Nucleus accumbens (tissue), 56 donors: ENCODE measurements around the gene UBASH3B.

Source experiments
- DNase-seq, 56 donors: peaks; one replicate each; lab custom pipeline; 2025; lab: John Stamatoyannopoulos, UW

Gene UBASH3B

DNA sequence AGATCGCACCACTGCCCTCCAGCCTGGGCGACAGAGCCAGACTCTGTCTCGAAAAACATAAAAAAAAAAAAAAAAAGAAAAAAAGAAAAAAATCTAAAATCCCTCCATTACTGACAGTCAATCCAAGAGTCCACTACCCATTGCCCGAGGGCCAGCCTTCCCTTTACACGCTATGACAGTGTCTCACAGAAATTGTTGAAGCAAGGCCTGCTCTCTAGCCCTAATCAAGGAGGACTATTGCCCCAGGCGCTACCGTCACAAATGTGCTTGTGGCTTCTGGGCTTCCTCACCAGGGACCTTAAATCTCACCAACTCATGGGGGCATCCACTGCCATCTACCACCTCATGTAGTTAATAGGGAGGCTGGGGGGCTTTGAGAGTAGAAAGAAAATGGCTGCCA, 49.9 kb downstream of the UBASH3B start:
- DNase-seq = no peak

DNA sequence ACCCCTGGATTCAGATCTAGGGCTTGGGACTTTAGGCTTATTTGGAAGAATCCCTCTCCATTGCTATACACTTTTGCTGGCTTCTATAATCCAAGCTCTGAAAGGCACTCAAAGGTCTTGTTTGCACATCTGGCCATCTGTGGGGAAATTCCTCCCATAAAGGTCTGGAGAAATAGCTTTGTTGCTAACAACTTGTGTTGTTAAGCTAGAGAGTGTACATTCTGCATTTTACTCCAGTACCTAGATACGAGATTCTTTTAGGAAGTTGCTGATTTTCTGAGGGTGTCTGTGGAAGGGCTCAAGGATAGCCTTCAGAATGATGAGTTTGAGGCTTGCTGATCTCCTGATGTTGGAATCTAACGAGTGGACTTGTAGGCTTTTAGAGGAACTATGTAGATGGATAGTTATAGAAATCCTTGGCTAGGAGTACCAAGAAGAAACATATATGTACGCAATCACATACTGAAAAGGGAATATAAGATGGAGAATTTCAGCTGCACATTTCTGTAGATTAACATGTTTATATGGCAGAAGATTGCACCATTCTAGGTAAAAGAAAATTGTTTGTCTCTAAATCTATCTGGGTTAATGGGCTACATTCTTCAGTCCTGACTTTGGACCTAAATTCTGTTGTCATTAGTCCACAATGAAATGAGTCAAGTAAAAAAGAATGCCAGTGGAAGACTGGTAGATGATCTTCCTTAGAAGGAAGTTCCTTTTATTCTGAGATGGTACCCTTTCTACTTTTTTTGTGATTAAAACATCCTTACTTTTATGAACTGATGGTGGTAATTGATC, 51.0 kb downstream of the UBASH3B start:
- no peak for DNase-seq

DNA sequence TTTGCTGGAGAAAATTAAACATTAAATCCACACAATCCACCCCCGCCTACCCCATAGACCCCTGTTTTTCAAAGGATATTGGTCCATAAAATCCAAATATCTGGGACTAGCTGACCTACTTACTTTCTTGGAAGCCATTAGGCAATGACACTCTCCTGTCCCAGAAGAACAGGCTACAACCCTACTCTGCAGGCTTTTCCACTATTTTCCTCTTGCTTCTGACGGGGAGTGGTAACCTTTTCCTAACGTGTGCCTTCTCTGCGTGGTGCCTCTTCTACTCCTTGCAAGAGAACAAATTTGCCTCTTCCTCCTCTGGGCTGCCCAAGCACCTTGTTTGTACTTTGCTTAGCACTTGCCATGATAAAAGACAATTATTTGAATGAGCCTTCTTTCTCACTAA, 51.6 kb downstream of the UBASH3B start:
- DNase-seq = no peak

DNA sequence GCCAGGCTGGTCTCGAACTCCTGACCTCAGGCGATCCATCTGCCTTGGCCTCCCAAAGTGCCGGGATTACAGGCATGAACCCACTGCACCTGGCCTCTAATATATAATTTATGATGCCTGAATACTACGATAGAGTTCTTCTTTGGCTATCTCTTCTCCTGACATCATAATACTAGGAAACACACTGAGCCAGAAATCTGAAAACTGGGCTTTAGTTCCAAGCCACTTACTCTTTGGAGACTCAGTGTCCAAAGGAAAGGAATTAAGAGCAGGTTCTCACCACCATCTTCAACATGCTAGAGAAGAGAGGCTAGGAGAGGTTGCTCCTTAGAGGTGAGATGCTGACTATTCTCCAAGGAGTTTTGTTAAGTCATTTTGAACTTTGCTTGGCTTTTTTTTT, 52.4 kb downstream of the UBASH3B start:
- DNase-seq = no peak

DNA sequence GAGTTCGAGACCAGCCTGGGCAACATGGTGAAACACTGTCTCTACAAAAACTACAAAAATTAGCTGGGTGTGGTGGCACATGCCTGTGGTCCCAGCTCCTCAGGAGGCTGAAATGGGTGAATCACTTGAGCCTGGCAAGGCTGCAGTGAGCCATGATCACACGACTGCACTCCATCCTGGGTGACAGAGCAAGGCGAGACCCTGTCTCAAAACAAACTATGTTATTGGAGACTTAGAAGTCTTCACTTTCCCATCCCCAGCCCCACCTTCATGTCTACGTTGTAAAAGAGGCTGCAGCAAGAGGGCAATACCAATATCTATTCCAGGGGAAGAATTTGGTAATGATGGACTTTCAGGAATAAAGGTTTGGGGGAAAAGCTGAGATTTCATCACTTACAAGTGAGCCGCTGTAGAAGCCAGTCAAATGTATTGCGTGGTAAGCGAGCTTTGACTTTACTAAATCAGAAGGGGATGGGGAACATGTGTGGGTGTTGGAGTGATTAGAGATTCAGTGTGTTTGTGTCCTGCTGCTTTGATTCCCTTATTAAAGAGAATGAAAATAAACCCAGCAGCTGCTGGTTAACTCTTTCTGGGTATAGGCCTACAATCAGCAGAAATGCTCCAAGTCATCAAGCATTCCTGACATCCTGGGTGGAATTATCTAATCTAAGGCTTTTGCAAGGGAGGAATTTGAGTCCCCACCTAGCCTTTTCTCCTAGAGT, 53.7 kb downstream of the UBASH3B start:
- no peak for DNase-seq

DNA sequence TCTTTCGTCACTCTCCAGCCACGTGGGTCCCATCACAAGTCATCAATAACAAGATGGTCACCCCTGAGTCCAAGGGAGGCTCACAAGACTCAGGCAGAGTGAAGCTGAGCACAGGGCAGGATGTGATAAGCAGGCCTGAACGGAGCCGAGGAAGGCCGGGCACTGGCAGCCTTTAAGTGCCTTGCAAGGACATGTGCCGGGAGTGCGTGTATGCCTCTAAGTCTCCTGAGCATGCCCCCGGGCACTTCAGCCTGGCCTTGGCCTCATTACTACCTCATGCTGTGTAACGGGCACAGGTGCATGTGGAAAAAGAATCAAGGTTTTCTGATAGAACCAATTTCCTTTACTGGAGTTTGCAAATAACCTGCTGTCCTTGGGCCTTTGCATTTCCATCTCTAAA, 55.8 kb downstream of the UBASH3B start:
- no peak for DNase-seq

DNA sequence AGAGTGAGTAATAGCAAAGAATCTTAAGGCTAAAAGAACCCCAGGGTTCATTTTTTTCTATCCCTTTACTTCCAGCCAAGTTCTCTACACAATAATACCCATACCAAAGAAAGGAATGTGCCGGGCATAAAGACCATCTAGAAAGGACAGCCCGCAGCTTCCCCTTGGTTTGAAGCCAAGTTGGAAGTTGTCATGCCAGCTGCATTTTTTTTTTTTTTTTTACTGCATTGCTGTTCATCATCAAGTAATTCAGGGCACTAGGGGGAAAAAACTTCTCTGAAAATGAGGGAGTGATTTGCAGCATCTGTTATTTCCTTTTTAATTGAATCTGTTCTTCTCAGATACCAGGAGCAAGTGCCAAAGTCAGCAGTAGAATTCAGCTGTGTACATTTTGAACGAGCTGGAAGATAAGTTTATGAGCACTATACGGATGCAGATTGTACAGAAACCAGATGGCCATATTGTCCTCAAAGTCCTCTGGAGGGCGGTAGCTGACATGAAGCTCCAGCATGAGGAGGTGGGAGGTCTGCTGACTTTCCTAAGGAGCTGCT, 56.4 kb downstream of the UBASH3B start:
- no peak for DNase-seq

DNA sequence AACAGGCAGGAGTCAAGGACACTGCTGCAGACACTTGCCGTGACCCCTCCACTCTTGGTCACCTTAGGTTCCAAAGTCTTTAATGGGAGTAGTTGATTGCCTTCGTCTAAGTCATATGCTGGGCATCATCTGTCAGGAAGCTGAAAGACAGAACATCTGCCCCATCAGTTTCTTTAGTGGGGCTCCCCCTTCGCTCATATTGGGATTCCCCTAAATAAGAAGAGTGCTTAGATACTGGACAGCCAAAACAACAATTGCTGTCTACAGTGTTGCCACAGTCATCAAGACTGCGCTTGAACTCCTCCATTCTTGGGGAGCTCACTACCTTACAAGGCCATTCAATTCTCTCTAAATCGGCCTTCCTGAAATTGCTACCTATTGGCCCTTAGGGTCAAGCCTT, 58.5 kb downstream of the UBASH3B start:
- no peak for DNase-seq

DNA sequence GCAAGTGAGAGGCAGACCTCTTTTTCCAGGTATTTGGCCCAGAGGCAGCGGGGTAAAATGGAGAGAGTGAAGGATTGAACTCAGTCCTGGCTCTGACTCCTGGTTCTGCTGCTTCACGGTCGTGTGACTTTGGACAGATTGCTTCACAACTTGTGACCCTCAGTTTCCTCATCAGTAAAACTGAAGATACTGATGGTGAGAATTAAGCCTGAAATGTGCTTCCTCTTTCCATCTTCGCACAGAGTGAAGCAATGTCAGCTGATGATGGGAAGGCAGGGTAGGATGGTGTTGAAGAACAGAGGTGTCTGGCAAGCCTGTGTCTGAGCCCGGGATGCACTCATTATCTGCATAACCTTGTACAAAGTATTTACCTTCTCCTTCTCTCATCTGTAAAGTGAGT, 59.0 kb downstream of the UBASH3B start:
- no peak for DNase-seq

DNA sequence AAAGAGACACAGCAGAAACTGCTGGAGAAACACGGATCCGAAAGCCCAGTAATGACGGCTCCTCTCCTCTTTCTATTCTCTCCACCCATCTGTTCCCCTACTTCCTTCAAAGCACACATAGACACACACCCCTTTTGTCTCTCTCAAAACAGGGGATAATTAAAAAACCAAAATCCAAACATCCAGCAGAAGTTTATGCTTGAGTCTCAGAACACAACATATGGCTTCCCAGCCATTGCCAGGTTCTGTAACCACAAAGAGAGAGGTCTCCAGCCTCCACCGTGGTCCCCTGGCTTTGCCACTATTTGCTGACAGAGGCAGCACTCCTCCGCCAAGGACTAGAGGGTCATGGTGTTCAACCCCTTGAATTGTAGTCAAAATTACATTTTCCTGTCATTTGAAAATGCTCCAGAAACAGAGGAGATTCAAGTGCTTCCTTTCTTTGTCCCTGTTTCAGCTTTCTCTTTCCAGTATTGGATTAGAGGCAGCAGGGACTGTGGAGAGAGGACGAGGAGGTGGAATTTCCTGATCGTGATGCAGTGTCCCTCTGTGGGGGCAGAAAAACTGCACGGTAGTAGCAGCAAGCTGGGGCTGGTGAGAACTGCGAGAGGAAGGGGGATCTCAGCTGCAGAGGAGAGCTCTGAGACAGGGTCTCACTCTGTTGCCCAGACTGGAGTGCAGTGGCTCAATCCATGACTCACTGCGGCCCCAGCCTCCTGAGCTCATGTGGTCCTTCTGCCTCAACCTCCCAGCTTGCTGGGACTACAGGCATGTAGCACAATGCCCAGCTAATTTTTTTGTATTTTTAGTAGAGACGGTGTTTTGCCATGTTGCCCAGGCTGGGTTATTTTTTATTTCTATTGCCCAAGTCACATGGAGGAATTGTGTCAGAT, 60.3 kb downstream of the UBASH3B start:
- no peak for DNase-seq

DNA sequence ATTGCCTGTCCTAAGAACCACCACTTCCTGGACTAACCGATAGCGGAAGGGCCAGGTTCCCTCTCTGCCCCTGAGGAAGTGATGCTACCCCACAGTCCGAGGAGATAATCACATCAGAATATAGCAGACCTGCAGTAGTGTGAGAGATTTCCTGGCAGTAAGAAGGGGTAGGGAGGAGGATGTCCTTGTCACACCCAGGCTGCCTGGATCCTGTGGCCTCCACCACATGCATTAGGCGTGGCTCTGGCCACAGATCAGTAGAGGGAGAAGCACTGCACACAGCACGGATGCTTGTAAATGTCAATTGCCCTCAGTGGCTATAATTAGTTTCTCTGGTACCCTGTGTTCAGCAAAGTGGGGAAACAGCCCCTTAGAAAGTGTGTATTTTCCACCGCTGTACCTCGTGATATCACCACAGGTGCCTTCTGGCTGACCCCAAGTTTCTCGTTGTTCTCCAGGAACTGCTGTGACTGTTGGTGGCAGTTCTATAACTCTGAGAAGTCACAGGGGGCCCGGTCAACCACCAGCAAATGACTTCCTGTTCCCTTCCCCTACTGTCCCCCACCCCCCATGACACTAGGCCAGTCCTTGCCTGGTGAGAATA, 61.8 kb downstream of the UBASH3B start:
- DNase-seq = no peak

DNA sequence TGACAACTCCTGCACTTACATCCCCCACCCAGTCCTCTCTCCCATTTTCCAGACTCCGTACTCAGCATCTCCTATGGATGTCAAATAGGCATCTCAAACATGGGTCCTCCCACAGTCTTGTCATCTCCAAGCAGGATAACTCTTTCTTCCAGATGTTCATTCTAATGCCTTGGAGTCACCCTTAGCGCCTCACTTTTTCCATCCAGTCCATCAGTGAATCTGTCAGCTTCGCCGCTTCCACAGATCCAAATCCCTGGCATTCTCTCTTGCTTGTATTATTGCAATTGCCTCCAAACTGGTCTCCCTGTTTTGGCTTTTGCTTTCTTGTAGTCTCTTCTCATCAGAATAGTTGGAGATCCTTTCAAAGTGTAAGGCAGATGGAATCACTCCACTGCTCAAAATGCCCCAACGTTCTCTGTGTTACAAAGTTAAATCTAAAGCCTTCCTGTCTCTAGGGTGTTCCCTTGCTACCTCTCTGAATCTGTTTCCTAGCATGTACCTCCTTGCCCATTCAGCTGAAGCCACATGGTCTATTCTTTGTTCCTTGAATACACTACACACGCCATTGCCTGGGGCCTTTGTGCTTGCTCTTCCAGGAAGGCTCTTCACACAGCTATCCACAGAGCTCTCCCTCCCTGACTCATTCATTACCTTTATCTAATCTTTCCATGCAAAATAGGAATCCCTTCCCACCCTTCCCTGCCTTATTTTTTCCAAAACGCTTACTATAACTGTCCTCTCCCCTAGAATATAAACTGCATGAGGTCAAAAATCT, 64.8 kb downstream of the UBASH3B start:
- no peak for DNase-seq

DNA sequence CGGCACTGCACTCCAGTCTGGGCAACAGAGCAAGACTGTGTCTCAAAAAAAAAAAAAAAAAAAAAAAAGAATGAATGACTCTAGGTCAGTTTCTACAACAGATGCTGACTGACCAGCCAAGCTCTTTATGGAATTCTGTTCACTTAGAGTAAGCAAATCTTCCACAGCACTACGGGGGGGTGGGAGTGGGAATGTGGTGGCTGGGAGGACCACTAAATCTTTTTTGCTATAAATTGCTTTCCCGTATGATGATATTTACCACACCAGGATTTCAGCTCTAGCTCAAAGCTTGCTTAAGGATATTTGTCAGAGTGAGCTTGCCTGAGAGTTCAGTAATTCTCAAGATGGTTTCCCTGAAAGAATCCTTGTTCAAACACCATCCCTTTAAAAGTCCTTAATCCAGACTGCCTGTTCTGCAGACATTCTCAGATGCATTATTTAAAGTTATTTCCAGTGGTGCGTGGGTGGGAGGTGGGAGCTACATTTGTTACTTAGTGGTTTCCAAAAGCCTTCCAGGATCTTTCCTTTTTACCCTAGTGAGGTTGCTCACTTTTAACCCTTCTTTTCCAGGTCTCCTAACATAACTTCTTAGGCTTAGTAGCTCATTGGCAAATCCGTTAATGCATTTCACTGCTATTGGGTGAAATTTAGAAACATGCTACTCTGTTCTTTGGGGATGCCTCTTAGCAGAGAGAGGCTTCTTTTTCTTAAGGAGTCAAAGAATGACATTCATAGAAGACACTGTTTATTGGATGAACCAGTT, 65.9 kb downstream of the UBASH3B start:
- peak in 1 of 56 donors; percentile 18 for DNase-seq

DNA sequence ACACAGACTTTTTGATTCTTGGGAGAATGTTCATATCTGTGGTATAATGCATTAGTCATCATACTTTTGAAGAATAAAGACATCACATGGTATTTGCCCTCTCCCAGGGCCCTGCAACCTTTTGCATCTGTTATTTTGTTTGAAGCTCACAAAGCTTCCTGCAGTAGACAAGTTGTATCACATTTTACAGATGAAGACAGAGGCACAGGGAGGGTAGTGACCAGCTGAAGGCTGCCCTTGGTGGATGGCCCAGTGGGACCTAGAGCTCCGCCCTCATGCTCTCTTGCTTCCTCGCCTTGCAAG, 66.4 kb downstream of the UBASH3B start:
- no peak for DNase-seq

DNA sequence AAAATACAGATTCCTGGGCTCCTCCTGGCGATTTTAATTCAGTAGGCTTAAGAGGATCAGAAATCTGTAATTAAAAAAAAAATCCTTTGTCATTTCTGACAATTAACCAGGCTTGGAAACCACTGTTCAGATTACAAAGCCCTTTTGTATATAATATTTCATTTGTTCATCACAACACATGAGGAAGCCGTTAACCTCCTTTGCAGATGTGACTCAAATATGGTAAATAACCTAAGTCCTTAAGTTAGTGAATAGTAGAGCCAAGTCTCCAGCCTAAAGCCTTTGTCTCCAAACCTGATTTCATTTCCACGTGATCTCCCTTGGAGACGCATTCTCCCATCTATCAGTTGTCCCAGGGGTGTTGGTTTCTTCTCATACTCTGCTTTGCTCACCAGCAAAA, 67.6 kb downstream of the UBASH3B start:
- no peak for DNase-seq

DNA sequence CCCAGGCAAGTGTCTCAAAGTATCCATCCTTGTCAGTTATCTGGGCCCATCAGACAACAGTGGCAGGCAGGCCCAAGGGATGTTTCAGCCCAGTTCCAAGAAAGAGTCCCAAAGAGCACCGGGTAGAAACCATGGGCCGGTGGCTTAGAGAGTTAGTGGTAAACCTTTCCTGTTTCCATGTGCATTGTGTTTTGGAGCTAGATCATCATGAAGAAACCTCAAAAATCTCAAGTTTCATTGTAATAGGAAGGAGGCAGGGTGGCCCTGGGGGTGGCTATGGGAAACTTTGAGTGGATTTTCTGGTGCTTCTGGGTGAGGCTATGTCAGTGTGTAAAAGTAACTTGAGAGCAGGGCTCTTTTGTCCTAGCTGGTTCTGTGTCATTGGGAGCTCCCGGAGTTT, 68.1 kb downstream of the UBASH3B start:
- no peak for DNase-seq

DNA sequence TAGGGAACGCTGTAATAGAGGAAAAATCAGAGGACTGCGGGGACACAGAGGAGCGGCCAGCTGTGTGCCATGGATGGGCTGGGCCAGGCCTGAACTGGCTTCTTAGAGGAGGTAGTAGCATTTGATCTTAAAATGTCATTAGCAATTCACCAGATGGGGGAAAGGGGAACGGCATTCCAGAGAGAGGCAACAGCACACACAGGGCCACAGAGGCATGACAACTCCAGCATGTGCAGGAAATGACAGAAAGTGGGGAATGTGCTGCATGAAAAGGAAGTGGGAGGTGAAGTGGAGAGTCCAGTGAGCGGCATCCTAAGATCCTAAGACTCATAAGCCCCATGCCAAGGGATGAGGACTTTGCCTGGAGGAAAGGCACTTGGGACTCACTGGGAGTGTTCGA, 69.0 kb downstream of the UBASH3B start:
- DNase-seq = no peak

DNA sequence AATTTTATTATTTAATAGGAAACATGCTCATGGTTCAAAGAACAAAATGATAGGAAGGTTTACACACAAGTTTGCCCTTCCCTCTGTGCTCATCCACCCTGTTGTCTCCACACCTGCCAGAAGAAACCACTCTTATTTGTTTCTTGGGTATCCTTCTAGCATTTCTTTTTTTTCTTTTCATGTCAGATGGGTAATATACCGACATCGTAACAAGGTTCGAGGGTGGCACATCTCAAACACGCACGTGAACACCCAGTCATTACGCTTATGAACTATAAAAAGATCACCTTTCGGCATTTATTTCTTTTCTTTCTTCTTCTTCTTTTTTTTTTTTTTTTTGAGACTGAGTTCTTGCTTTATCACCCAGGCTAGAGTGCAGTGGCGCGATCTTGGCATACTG, 70.5 kb downstream of the UBASH3B start:
- DNase-seq = no peak
